ENCODE results near the gene RAPGEF1.

DNA sequence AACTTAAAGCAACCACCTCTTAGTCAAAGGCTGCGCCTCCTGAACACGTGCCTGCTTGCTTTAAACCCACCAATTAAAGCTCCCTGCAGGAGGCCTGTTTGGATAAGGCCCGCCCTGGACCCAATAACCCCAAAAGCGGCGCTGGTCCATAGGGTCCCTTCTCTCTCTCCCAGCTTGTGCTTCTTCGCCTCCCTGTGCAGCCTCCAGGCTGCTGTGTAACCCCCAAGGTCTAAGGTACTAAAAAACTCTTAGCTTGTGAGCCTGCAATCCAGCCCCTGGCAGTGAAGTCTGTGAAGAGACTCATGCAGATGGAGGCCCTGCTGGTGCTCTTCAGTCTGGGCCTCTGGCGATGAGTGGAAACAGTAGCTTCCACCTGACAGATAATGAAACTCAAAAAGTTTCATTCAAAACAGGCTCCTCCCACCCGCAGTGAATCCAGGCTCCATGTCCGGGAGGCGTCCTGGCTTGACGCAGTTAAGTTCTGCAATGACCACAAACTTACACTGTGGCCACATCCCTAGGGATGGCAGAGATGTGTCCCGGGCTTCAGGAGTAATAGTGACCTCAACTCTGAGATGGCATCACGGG lies 97.3 kb downstream of the RAPGEF1 start:
- TF ChIP-seq, protein P1, sequence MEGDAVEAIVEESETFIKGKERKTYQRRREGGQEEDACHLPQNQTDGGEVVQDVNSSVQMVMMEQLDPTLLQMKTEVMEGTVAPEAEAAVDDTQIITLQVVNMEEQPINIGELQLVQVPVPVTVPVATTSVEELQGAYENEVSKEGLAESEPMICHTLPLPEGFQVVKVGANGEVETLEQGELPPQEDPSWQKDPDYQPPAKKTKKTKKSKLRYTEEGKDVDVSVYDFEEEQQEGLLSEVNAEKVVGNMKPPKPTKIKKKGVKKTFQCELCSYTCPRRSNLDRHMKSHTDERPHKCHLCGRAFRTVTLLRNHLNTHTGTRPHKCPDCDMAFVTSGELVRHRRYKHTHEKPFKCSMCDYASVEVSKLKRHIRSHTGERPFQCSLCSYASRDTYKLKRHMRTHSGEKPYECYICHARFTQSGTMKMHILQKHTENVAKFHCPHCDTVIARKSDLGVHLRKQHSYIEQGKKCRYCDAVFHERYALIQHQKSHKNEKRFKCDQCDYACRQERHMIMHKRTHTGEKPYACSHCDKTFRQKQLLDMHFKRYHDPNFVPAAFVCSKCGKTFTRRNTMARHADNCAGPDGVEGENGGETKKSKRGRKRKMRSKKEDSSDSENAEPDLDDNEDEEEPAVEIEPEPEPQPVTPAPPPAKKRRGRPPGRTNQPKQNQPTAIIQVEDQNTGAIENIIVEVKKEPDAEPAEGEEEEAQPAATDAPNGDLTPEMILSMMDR (IDR thresholded peaks at IDR 0.05; ENCODE audit: insufficient read depth, low read depth, low read length), result no peak
- TF ChIP-seq EZH2 (IDR thresholded peaks at IDR 0.05; ENCODE audit: insufficient read depth, low read length), result no peak

Measured in astrocyte (in vitro differentiated cells and primary cell).